ENCODE results near the gene ARHGAP32. TPM values are rescaled to one million over a fixed set of nuclear protein-coding genes. Genes with fewer than 3 reads are reported as not detected.

ARHGAP32 gene
- total RNA-seq, 1 experiment from 2014 or later: 27.8 TPM

- intact Hi-C loops (cut with micrococcal nuclease): no loop called here
- no peak overlapping the region for H3K4me3 ChIP-seq (replicated peaks in 1 of 2; ENCODE audit: low read depth in 1 of 2, low read length in 2 of 2)
- ATAC-seq (no peak), DNase-seq (ENCODE audit: low read depth, low spot score) (no peak)
- no peaks in the 10 kb centered on the region for H3K4me1 ChIP-seq (ENCODE audit: control insufficient read depth in 1 of 2, insufficient read depth in 2 of 2, low read length in 2 of 2)
- H3K9ac ChIP-seq (ENCODE audit: low read length): no peak overlapping the region
- no peak overlapping the region for H3K27ac ChIP-seq (ENCODE audit: low read depth, low read length)
- H3K4me2 ChIP-seq (ENCODE audit: low read length): no peak overlapping the region
- H4K20me1 ChIP-seq (ENCODE audit: insufficient read depth): no peaks in the 10 kb centered on the region
- TF ChIP-seq SIN3A (IDR thresholded peaks at IDR 0.05; ENCODE audit: low read depth) (no peak), CTCF (IDR thresholded peaks at IDR 0.05 in 2 of 3, conservative IDR thresholded peaks at IDR 0.05 in 1 of 3; ENCODE audit: borderline replicate concordance in 1 of 3, insufficient read depth in 1 of 3, low read depth in 2 of 3, low read length in 2 of 3) (no peak), CEBPB (IDR thresholded peaks at IDR 0.05; ENCODE audit: low read depth) (no peak), ELF1 (IDR thresholded peaks at IDR 0.05; ENCODE audit: borderline replicate concordance, low read depth) (no peak)
- CTCF ChIA-PET: no interaction called here
- POLR2A ChIA-PET: no interaction called here
- H3K79me2 ChIP-seq (ENCODE audit: insufficient read depth, low read length): peaks cover 16% of the 10 kb centered on the region
- no peaks in the 10 kb centered on the region for H3K27me3 ChIP-seq (ENCODE audit: insufficient read depth, low read length)
- RAD21 ChIA-PET (ENCODE audit: low non-redundant PET in 1 of 2, low total read pairs in 2 of 2, uncharacterized antibody in 2 of 2, unreplicated experiment in 2 of 2): no interaction called here
- H3K9me3 ChIP-seq (ENCODE audit: control insufficient read depth in 1 of 2, insufficient read depth in 1 of 2, low read depth in 1 of 2, low read length in 2 of 2): no peaks in the 10 kb centered on the region
- no TSS peak for BruUV-seq (replicated peaks)
- no peak overlapping the region for H2AFZ ChIP-seq (ENCODE audit: low read depth, low read length, poor library complexity, severe bottlenecking)
- H3K9me2 ChIP-seq (ENCODE audit: insufficient read depth): no peaks in the 10 kb centered on the region
- no peaks in the 10 kb centered on the region for H3K36me3 ChIP-seq (ENCODE audit: control insufficient read depth in 1 of 2, insufficient read depth in 2 of 2, low read length in 2 of 2)
These were observed 36.4 kb downstream of the ARHGAP32 start for GRCh38 chr11:129155745-129156144.

- no peaks in the 10 kb centered on the region for H3K36me3 ChIP-seq (ENCODE audit: control insufficient read depth in 1 of 2, insufficient read depth in 2 of 2, low read length in 2 of 2)
- no peak for TF ChIP-seq YY1 (IDR thresholded peaks at IDR 0.05; ENCODE audit: extremely low read depth, insufficient replicate concordance, low read depth, low read length)
- no peak for TF ChIP-seq REST (IDR thresholded peaks at IDR 0.05; ENCODE audit: low read depth)
- TF ChIP-seq FOSL1 (IDR thresholded peaks at IDR 0.05; ENCODE audit: low read depth): no peak
- no peak for TF ChIP-seq POLR2AphosphoS5 (IDR thresholded peaks at IDR 0.05; ENCODE audit: low read depth, low read length)
- no peak for TF ChIP-seq RAD21 (IDR thresholded peaks at IDR 0.05; ENCODE audit: low read depth)
- no peak for TF ChIP-seq ATF3 (IDR thresholded peaks at IDR 0.05)
- H3K79me2 ChIP-seq (ENCODE audit: insufficient read depth, low read length): peaks cover 40% of the 10 kb centered on the region
- CTCF ChIA-PET: no interaction called here
- BruUV-seq (replicated peaks): no TSS peak
- H3K9ac ChIP-seq (ENCODE audit: low read length): no peak overlapping the region
- intact Hi-C loops (cut with micrococcal nuclease): no loop called here
- no peaks in the 10 kb centered on the region for H3K9me2 ChIP-seq (ENCODE audit: insufficient read depth)
- no peak overlapping the region for H3K27ac ChIP-seq (ENCODE audit: low read depth, low read length)
- RAD21 ChIA-PET (ENCODE audit: low non-redundant PET in 1 of 2, low total read pairs in 2 of 2, uncharacterized antibody in 2 of 2, unreplicated experiment in 2 of 2): no interaction called here
- DNase-seq (ENCODE audit: low read depth, low spot score): no peak
- no peaks in the 10 kb centered on the region for H4K20me1 ChIP-seq (ENCODE audit: insufficient read depth)
- peaks cover 13 to 28% of the 10 kb centered on the region in 2 experiments for H3K4me1 ChIP-seq (ENCODE audit: control insufficient read depth in 1 of 2, insufficient read depth in 2 of 2, low read length in 2 of 2)
- POLR2A ChIA-PET: no interaction called here
- H2AFZ ChIP-seq (ENCODE audit: low read depth, low read length, poor library complexity, severe bottlenecking): no peak overlapping the region
- no peaks in the 10 kb centered on the region for H3K27me3 ChIP-seq (ENCODE audit: insufficient read depth, low read length)
- ATAC-seq: no peak
- no peak overlapping the region for H3K4me2 ChIP-seq (ENCODE audit: low read length)
- H3K4me3 ChIP-seq (replicated peaks in 1 of 2; ENCODE audit: low read depth in 1 of 2, low read length in 2 of 2): no peak overlapping the region
- no peaks in the 10 kb centered on the region for H3K9me3 ChIP-seq (ENCODE audit: control insufficient read depth in 1 of 2, insufficient read depth in 1 of 2, low read depth in 1 of 2, low read length in 2 of 2)
These were observed 43.6 kb downstream of the ARHGAP32 start for GRCh38 chr11:129148487-129148886.
